Mononuclear cell (primary cell): ENCODE results near the gene CYP4F12. TPM values are rescaled to one million over a fixed set of nuclear protein-coding genes. Genes with fewer than 3 reads are reported as not detected.
"Not testable (repeated sequence)": the region's sequence is repeated elsewhere in the genome, so short reads cannot be mapped to it uniquely, and the experiment has no call there.

Experiments used
- H3K27me3 ChIP-seq: 2 replicates; pipeline ENCODE4 v1.6.0; 2011; ENCODE audit warnings: low read length, control low read depth; ENCODE audit not compliant: insufficient read depth
- H3K4me1 ChIP-seq: 2 replicates; pipeline ENCODE4 v1.5.1; 2011; ENCODE audit warnings: mild to moderate bottlenecking, low read length, control low read depth; ENCODE audit not compliant: insufficient read depth
- H3K4me3 ChIP-seq: 2 replicates; pipeline ENCODE4 v1.5.1; 2011; ENCODE audit warnings: mild to moderate bottlenecking, low read length, moderate library complexity
- H3K9me3 ChIP-seq: 2 replicates; pipeline ENCODE4 v1.5.1; 2011; ENCODE audit warnings: low read depth, mild to moderate bottlenecking, control low read depth, low read length
- total RNA-seq: library from RNA; depleted of rRNA; stranded (reverse); fragments of >200 nt; gene quantifications from one replicate; pipeline ENCODE4 v1.2.3, GENCODE V29; 2012

CYP4F12 gene
- total RNA-seq, 1 donor = 0.42 TPM

DNA sequence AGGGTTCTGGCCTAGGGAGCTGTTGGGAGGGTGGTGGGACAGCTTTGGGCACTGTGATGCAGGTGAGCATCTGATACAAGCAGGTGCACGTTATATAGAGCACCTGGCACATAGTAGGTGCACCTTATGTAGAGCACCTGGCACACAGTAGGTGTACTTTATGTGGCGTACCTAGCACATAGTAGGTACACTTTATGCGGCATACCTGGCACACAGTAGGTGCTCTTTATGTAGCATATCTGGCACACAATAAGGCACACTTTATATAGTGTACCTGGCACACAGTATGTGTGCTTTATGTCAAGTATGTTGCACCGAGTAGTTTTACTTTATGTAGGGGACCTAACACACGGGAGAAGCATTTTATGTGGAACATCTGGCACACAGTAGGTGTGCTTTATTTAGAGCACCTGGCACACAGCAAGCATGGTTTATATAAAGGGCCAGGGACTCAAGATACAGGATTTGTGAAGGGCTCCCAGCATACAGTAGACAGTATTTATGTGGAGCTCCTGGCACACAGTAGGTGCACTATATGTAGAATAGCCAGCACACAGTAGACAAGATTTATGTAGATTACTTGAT lies 1.6 kb upstream of the CYP4F12 start:
- Histone ChIP-seq H3K27me3 (no peaks in the 10 kb centered on the region), H3K4me3 (no peak overlapping the region), H3K9me3 (no peaks in the 10 kb centered on the region), H3K4me1 (peaks cover 4% of the 10 kb centered on the region)

DNA sequence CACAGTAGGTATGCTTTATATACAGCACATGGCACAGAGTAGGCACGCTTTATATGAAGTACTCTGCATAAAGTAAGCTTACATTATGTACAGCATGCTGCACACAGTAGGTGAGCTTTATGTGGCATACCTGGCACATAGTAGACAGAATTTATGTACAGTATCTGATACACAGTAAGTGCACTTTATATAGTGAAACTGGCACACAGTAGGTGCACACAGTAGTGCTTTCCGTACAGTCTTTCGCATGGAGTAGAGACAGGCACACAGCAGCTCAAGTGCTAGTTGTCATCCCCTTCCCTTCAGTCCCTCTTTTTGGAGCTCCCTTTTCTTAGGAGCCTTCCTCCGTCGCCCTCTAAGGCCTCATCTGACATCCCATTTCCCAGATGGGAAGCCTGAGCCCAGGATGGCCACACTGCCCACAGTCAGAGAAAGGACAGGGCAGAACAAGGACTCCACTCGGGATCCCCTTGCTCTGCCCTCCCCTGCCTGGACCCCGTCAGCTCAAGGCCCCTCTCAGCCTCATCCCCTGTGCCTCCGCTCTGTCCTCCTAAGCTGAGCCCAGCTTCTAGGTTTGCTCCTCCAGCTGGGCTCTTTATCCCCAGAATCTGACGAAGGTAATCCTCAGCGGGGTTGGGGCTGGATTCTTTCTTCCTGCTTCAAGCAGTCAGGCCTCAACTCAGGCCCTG lies 852 bp upstream of the CYP4F12 start:
- H3K4me3 ChIP-seq = no peak overlapping the region
- H3K9me3 ChIP-seq = no peaks in the 10 kb centered on the region
- no peaks in the 10 kb centered on the region for H3K27me3 ChIP-seq
- peaks cover 1% of the 10 kb centered on the region for H3K4me1 ChIP-seq

GRCh38 chr19:15673176-15673654 lies 328 bp downstream of the CYP4F12 start:
- no peaks in the 10 kb centered on the region for H3K4me1 ChIP-seq
- no peak overlapping the region for H3K4me3 ChIP-seq
- no peaks in the 10 kb centered on the region for H3K27me3 ChIP-seq
- H3K9me3 ChIP-seq = no peaks in the 10 kb centered on the region

- no peak overlapping the region for H3K4me3 ChIP-seq
- no peaks in the 10 kb centered on the region for H3K9me3 ChIP-seq
- H3K27me3 ChIP-seq = no peaks in the 10 kb centered on the region
- no peaks in the 10 kb centered on the region for H3K4me1 ChIP-seq
These were observed 2.7 kb downstream of the CYP4F12 start for GRCh38 chr19:15675560-15675959.

GRCh38 chr19:15679089-15679488 lies 6.2 kb downstream of the CYP4F12 start:
- Histone ChIP-seq H3K4me3 (no peak overlapping the region), H3K4me1 (no peaks in the 10 kb centered on the region), H3K27me3 (no peaks in the 10 kb centered on the region), H3K9me3 (no peaks in the 10 kb centered on the region)

DNA sequence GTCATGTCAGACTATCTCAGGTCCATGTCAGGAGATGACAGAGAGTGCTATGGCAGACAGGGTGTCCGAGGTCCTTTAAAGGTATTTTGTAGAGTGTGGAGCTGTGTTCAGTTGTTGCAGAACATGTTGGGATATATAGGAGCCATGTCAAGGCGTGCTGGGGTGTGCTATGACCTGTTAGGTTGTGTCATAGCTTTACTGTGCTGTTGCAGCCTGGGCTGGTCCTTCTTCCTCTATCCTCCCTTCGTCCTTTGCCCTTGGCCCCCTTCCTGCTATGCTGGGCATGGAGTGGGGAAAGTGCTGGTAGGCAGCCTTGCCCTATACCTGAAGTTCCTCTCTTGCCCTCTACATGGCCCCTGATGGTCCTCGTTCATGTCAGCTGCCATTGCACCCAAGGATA lies 7.0 kb downstream of the CYP4F12 start:
- H3K4me1 ChIP-seq, H3K4me3 ChIP-seq, H3K27me3 ChIP-seq, H3K9me3 ChIP-seq: not testable (repeated sequence)

- no peaks in the 10 kb centered on the region for H3K27me3 ChIP-seq
- H3K9me3 ChIP-seq = no peaks in the 10 kb centered on the region
- no peaks in the 10 kb centered on the region for H3K4me1 ChIP-seq
- no peak overlapping the region for H3K4me3 ChIP-seq
These were observed 7.8 kb downstream of the CYP4F12 start for GRCh38 chr19:15680478-15681322.

GRCh38 chr19:15683411-15683810 lies 10.5 kb downstream of the CYP4F12 start:
- Histone ChIP-seq H3K4me1 (no peaks in the 10 kb centered on the region), H3K9me3 (no peaks in the 10 kb centered on the region), H3K27me3 (no peaks in the 10 kb centered on the region)

DNA sequence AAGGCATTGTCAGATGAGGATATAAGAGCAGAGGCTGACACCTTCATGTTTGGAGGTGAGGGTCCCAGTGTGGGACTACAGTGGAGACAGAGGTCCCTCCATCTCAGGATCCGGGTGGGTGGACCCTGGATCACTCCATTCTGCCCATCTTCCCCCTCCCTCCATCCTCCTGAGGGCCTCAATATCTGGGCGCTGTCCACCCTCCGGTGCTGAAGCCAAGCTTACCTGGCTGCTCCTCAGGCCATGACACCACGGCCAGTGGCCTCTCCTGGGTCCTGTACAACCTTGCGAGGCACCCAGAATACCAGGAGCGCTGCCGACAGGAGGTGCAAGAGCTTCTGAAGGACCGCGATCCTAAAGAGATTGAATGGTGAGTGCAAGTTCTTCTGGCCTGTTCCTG lies 11.9 kb downstream of the CYP4F12 start:
- Histone ChIP-seq H3K9me3 (no peaks in the 10 kb centered on the region), H3K27me3 (no peaks in the 10 kb centered on the region), H3K4me3 (no peak overlapping the region), H3K4me1 (no peaks in the 10 kb centered on the region)

More at GRCh38 chr19:15683411-15683810, 10.5 kb downstream of the CYP4F12 start:
- no peak overlapping the region for H3K4me3 ChIP-seq

- no peak overlapping the region for H3K4me3 ChIP-seq
- H3K27me3 ChIP-seq = no peaks in the 10 kb centered on the region
- H3K9me3 ChIP-seq = no peaks in the 10 kb centered on the region
- H3K4me1 ChIP-seq = no peaks in the 10 kb centered on the region
These were observed 23.8 kb downstream of the CYP4F12 start for GRCh38 chr19:15696654-15697194.

- no peak overlapping the region for H3K4me3 ChIP-seq
- peaks cover 7% of the 10 kb centered on the region for H3K4me1 ChIP-seq
- H3K9me3 ChIP-seq = no peaks in the 10 kb centered on the region
- peaks cover 3% of the 10 kb centered on the region for H3K27me3 ChIP-seq
These were observed 29.1 kb downstream of the CYP4F12 start for GRCh38 chr19:15701757-15702533.

DNA sequence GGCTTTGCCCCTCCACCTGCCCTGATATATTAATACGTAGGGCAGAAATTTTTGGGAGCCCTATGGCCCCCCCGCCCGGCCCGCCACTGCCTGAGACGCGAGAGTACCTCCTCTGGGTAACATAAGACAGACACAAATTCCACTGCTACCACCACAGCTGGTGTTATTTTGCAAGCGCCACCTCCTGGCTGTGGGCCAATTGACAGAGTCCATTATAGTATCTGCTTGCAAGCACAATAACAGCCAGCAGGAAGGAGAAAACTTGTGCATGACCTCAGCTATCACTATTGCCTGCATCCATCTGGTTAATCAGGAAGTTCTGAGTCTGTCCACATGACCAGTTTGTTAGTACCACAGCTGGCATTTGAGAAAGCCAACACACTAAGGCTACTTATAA lies 29.6 kb downstream of the CYP4F12 start:
- Histone ChIP-seq H3K9me3 (no peaks in the 10 kb centered on the region), H3K27me3 (peaks cover 3% of the 10 kb centered on the region), H3K4me1 (peaks cover 7% of the 10 kb centered on the region), H3K4me3 (no peak overlapping the region)

DNA sequence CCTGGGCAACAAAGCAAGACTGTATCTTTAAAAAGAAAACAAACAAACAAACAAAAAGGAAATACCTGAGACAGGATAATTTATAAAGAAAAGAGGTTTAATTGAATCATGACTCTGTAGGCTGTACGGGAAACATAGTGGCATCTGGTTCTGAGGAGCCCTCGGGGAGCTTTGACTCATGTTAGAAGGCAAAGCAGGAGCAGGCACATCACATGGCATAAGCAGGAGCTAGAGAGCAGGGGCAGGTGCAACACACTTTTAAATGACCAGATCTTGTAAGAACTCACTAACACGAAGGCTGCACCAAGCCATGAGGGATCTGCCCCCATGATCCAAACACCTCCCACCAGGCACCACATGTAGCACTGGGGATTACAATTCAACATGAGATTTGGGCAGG lies 41.8 kb downstream of the CYP4F12 start:
- no peaks in the 10 kb centered on the region for H3K4me1 ChIP-seq
- H3K9me3 ChIP-seq = no peaks in the 10 kb centered on the region
- no peak overlapping the region for H3K4me3 ChIP-seq
- H3K27me3 ChIP-seq = peaks cover 2% of the 10 kb centered on the region

DNA sequence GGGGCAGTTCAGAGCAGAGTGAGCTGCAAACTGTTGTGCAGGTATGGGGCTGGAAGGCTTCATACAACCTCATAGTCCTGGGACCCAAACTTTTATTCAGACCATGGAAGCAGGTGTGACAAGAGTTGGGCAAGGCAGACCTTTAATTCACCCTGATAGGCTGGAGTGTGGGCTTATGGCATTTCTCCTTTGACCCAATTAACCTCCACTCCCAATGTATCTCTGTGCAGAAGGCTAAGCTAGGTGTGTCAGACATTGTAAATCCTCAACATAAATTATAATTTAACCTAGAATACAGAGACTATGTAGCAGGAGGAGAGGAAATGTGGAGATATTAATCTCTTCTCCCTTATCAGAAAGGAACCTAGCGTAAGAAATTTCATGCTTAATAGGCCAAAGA lies 42.8 kb downstream of the CYP4F12 start:
- Histone ChIP-seq H3K4me1 (no peaks in the 10 kb centered on the region), H3K9me3 (no peaks in the 10 kb centered on the region), H3K4me3 (no peak overlapping the region), H3K27me3 (peaks cover 2% of the 10 kb centered on the region)
